Activated T-helper 1 cell treated with Interleukin-2 at 50 U/mL for 16 hours (primary cell): ENCODE results near the gene UNC119B.

Experiments
- DNase-seq: peaks from one replicate; pipeline ENCODE4 v3.0.0-alpha.2; 2020; ENCODE audit warnings: low read depth

The UNC119B gene

GRCh38 chr12:120739821-120740613 lies 29.8 kb downstream of the UNC119B start:
- DNase-seq = no peak

- DNase-seq = no peak
Measured at GRCh38 chr12:120740871-120741270, 30.6 kb downstream of the UNC119B start.

DNA sequence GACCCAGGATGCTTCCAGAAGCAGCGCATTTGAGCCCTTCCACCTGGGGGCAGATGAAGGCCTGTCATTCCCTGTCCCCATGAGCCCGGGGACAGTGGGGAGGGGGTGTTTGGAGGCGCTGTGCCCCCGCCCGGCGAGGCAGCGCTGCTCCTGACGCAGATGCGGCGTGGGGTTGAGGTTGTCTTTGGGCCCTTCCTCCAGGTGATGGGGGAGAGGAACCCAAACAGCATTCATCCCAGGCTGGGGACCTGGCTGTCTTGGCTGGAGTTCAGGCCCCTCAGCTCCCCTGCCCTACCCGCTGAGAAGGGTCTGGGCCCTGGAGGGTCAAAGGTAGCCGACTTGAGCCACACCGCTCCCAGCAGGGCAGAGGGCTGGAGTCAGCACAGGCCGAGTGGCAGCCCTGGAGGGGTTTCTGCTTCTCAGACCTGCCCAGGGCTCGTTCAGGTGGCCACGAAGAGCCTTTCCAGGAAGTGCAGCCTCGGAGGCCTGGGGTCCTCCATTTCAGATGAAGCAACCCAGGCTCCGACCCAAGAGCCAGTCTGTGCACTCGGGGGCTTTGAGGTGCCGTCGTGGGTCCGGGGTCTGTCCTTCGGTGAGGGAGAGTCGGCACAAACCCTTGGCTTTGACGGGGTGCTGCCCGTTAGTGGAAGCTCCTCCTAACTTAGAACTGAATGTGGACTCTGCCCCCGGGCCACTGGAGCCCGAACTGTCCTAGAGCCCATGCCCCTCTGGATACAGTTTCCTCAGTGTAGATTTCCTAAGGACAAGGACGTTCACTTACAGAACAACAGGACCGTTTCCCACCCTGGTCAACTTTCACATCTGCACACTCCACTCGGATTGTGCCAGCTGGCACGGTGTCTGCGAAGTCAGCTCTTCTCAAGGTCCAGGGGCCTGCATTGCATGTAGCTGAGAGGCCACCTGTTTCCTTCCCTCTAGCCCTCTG lies 31.5 kb downstream of the UNC119B start:
- no peak for DNase-seq

DNA sequence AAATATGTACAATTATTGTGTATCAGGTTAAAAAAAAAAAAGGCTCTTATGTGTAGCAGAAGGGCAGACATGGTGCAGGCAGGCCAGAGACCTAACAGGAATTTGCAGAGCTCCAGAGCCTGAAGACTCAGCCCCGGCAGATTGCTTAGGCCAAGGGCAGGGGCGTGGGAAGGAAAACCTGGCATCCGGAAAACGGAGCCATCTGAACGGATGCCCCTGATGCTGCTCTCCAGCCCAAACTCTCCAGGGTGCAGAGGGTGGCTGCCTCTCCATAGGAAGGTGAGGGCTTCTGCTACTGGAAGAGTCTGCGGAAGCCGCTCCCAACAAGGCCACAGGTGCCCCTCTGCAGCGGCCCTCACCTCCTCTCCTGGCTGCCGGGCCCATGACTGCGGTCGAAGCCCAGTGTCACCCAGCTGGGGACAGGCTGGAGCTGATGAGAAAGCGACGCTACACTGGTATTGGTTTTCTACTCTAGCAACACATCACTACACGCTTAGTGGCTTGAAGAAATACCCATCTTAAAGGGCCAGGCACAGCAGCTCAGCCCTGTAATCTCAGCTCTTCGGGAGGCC lies 34.8 kb downstream of the UNC119B start:
- DNase-seq = no peak

- no peak for DNase-seq
Measured at GRCh38 chr12:120748242-120748641, 38.0 kb downstream of the UNC119B start.

GRCh38 chr12:120749256-120749655 lies 39.0 kb downstream of the UNC119B start:
- no peak for DNase-seq

- no peak for DNase-seq
Measured at GRCh38 chr12:120750806-120751205, 40.5 kb downstream of the UNC119B start.

GRCh38 chr12:120751389-120751788 lies 41.1 kb downstream of the UNC119B start:
- DNase-seq = no peak

DNA sequence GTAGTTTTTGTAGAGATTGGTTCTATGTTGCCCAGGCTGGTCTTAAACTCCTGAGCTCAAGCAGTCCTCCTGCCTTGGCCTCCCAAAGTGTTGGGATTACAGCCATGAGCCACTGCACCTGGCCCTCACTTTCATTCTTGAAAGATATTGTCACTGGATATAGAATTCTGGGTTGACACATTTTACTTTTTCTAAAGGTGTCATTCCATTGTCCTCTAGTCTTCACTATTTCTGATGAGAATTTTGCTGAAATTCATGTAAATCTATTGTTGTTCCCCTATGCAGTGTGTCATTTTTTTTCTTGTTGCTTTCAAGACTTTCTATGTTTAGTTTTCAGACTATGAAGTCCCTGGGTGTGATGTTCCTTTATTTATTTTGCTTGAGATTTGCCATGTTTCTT lies 44.5 kb downstream of the UNC119B start:
- no peak for DNase-seq

DNA sequence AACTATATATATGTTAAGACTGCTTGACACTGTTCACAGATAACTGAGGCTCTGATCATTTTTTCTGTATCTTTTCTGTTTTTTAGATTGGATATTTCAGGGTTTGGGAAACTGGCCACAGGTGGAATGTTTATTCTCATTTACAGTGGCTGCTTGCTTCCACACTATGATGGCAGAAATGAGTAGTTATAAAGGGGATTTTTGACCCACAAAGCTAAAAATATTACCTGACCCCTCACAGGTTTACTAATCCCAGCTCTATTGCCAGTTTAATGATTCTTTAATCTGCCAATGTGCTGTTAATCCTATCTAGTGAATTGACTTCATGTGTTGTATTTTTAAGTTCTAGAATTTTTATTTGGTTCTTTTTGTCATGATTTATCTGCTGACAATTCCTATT lies 45.0 kb downstream of the UNC119B start:
- no peak for DNase-seq

GRCh38 chr12:120757226-120757742 lies 47.0 kb downstream of the UNC119B start:
- DNase-seq = no peak

DNA sequence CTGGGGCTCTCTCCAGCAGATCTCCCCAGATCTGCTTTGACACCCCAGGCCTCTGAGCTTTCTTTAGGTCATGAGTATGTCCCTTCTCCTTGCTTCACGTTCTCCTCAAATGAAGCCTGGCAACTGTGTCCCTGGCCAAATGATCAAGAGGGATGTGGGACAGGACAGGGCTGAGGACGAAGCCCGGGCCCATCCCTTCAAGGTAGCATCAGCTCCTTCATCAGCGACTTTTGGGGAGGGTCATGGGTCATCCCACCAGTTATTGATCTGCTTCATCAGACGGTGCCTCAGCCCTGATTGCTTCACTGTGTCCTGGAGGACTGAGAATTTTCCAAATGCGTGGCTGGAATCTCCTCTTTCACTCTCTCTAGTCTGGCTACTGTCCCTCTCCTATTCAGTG lies 47.7 kb downstream of the UNC119B start:
- no peak for DNase-seq

DNA sequence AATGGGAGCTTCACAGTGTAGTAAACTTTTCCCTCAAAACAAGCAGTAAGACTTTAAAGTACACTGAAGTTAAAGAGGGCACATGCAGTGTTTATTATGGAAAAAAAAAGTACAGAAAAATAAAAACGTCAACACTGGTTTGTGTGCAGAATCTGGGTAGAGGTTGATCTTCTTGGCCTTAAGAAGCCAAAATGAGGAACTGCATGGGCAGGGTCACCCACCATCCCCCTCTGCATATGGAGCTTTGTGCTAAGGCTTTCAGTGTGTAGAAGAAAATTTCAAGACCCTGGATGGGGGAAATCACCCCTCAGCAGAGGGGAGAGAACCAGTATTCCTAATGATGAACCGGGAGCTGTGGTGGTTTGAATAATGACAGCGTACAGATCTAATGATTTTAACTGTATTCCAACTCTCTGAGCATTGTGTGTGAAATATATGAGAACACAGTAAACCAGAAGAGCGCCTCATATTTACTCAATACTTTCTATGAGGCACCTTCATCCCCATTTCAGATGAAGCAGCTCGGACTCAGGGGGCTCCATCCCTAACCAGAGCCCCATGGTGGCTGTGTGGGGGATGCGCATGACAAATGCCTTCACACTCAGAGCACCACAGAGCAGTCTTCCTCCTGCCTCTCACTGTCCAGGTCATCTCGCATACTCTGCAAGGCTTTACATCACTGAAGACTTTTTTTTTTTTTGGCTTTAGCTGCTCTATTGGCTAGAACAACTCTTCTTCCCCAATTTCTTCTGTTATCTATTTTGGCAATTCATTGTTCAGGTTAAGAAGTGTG lies 48.7 kb downstream of the UNC119B start:
- DNase-seq = no peak

- DNase-seq = no peak
Measured at GRCh38 chr12:120759591-120760348, 49.5 kb downstream of the UNC119B start.

GRCh38 chr12:120760349-120761254 lies 50.3 kb downstream of the UNC119B start:
- no peak for DNase-seq

DNA sequence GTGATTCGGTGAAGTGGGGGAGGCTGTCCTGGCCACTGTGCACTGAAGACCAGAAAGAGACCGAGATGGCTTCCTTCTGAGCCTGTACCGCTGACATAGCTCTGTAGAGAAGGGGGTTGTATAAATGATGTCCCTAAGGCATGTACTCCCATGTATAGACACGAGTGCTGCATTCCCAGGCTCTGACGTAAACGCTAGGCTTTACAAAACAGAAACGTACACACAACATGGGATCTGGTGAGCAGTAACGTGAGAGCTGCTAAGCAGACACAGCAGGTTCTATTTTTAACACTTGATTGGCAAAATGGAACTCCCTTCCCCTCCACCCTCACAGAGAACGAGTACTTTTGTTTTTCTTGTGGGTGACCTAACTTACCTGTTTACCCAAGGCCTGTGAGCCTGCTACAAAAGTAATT lies 51.3 kb downstream of the UNC119B start:
- DNase-seq = no peak

DNA sequence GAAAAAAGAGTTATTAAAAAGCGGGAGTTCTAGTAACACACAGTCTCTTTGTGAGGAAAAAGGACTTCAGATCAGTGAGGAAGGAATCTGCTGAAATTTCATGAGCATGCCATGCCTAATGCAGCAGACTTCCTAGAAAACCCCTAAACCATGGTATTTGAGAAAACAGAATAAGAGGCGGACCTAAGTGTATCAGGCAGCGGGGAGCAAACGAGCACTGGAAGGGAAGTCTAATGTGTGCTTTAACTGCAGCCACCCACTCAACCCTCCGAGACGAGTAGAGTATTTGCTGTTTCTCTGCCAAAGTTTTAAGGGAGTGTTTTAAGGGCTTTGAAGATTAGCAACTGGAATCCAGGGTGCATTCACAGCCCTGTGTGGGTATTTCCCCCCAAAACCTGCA lies 51.8 kb downstream of the UNC119B start:
- no peak for DNase-seq

GRCh38 chr12:120763250-120763649 lies 53.0 kb downstream of the UNC119B start:
- DNase-seq = no peak

- DNase-seq = no peak
Measured at GRCh38 chr12:120764816-120765215, 54.6 kb downstream of the UNC119B start.

GRCh38 chr12:120766566-120766965 lies 56.3 kb downstream of the UNC119B start:
- no peak for DNase-seq
